ENCODE results near the gene HSD17B4. TPM values are rescaled to one million over a fixed set of nuclear protein-coding genes. Genes with fewer than 3 reads are reported as not detected.
"Not testable (repeated sequence)": the region's sequence is repeated elsewhere in the genome, so short reads cannot be mapped to it uniquely, and the experiment has no call there.

Gene HSD17B4
- total RNA-seq, 1 experiment from 2014 or later: 142 TPM

DNA sequence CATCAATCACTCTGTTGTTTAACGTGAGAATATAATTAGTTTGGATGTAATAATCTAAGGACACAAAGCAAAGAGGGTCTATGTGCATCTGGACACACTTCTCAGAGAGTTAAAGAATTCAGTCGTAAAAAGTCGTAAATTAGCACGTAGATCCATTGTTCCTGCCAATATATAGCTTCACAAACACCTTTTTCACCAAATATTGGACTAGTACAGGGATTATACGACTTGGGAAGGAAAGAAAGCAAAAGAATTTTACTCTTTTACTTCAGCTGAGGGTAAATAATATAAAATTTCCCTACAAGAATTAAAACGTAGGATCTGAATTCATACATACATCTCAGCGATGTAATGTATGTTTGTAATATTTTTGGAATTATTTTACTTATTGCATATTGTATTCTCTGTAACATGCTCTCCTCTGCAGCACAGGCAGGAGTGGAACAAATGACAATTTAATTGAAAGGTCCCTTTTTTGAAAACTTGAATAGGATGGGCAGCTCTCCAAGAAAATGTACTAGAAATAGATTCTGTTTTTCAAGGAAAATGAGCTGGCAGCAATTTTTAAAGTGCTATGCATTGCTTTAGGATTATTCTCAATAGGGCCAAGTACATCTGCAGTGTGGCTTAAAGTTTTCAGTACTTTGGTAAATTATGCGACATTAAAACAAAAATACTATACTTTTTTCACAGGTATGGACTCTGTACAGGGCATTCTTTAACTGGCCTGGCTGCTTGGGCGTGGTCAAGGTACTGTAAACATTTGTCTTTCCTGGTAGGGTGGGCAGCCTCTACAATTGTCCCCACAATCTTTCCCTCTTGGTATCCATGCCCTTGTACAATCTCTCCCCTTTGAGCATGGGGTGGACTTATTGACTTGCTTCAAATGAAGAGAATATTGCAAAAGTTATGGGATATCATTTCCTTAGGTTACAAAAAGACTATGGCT lies 39.7 kb upstream of the HSD17B4 start:
- Histone ChIP-seq H3K36me3 (ENCODE audit: control insufficient read depth in 1 of 2, insufficient read depth in 2 of 2, low read length in 2 of 2) (no peaks in the 10 kb centered on the region), H3K4me3 (replicated peaks in 1 of 2; ENCODE audit: low read depth in 1 of 2, low read length in 2 of 2) (peak overlapping the region in 1 of 2 experiments; percentile 52; a peak in 3 of 4 replicates), H3K4me1 (ENCODE audit: control insufficient read depth in 1 of 2, insufficient read depth in 2 of 2, low read length in 2 of 2) (peaks cover 0 to 10% of the 10 kb centered on the region in 2 experiments; a peak in 2 of 4 replicates), H3K9me2 (ENCODE audit: insufficient read depth) (no peaks in the 10 kb centered on the region), H3K27ac (ENCODE audit: low read depth, low read length) (no peak overlapping the region), H3K4me2 (ENCODE audit: low read length) (peak overlapping the region; percentile 79), H3K9ac (ENCODE audit: low read length) (no peak overlapping the region), H3K9me3 (ENCODE audit: control insufficient read depth in 1 of 2, insufficient read depth in 1 of 2, low read depth in 1 of 2, low read length in 2 of 2) (no peaks in the 10 kb centered on the region), H4K20me1 (ENCODE audit: insufficient read depth) (no peaks in the 10 kb centered on the region), H2AFZ (ENCODE audit: low read depth, low read length, poor library complexity, severe bottlenecking) (peak overlapping the region; percentile 81), H3K79me2 (ENCODE audit: insufficient read depth, low read length) (no peaks in the 10 kb centered on the region), H3K27me3 (ENCODE audit: insufficient read depth, low read length) (no peaks in the 10 kb centered on the region)
- DNase-seq (ENCODE audit: low read depth, low spot score): no peak
- TF ChIP-seq POLR2AphosphoS5 (IDR thresholded peaks at IDR 0.05; ENCODE audit: low read depth, low read length) (no peak), EGR1 (IDR thresholded peaks at IDR 0.05; ENCODE audit: low read depth) (no peak)
- intact Hi-C loops (cut with micrococcal nuclease): loop anchor here (1.0 to 10.0 kb wide), 4 partner anchors 95 to 424 kb away; partner anchors contain the start of gene DTWD2
- no peak; the same call in 1 of the 2 replicates for ATAC-seq
- no TSS peak for BruUV-seq (replicated peaks)
- RAD21 ChIA-PET (ENCODE audit: low non-redundant PET in 1 of 2, low total read pairs in 2 of 2, uncharacterized antibody in 2 of 2, unreplicated experiment in 2 of 2): interaction anchor here (0.7 to 1.7 kb wide), 4 partner anchors 45 to 425 kb away, joined by 3 to 5 read pairs (median 4); partner anchors contain the start of gene DTWD2 (in 2 of the 2)
- POLR2A ChIA-PET: interaction anchor here (1.3 kb wide), 1 partner anchor 424 kb away, joined by 5 read pairs; the partner anchor contains the start of gene DTWD2
- CTCF ChIA-PET: interaction anchor here (1.1 to 3.9 kb wide), 9 partner anchors 28 to 456 kb away, joined by 3 to 47 read pairs (median 5); partner anchors contain the start of genes DMXL1, DTWD2 and HSD17B4

DNA sequence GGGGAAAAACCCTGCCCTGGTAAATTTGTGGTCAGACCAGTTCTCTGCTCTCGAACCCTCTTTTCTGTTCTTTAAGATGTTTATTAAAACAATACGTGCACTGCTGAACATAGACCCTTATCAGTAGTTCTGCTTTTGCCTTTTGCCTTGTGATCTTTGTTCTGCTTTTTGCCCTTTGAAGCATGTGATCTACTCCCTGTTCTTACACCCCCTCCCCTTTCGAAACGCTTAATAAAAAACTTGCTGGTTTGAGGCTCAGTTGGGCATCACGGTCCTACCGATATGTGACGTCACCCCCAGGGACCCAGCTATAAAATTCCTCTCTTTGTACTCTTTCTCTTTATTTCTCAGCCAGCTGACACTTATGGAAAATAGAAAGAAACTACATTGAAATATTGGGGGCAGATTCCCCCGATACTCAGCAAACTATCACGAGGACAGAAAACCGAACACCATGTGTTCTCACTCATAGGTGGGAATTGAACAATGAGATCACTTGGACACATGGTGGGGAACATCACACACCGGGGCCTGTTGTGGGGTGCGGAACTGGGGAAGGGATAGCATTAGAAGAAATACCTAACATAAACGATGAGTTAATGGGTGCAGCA lies 38.1 kb upstream of the HSD17B4 start:
- H3K9ac ChIP-seq (ENCODE audit: low read length); CTCF ChIA-PET; DNase-seq (ENCODE audit: low read depth, low spot score); H3K36me3 ChIP-seq (ENCODE audit: control insufficient read depth in 1 of 2, insufficient read depth in 2 of 2, low read length in 2 of 2); H3K9me2 ChIP-seq (ENCODE audit: insufficient read depth); H3K27ac ChIP-seq (ENCODE audit: low read depth, low read length); H3K4me2 ChIP-seq (ENCODE audit: low read length); H3K27me3 ChIP-seq (ENCODE audit: insufficient read depth, low read length); H3K9me3 ChIP-seq (ENCODE audit: control insufficient read depth in 1 of 2, insufficient read depth in 1 of 2, low read depth in 1 of 2, low read length in 2 of 2); H3K4me1 ChIP-seq (ENCODE audit: control insufficient read depth in 1 of 2, insufficient read depth in 2 of 2, low read length in 2 of 2); RAD21 ChIA-PET (ENCODE audit: low non-redundant PET in 1 of 2, low total read pairs in 2 of 2, uncharacterized antibody in 2 of 2, unreplicated experiment in 2 of 2); H4K20me1 ChIP-seq (ENCODE audit: insufficient read depth); H3K4me3 ChIP-seq (replicated peaks in 1 of 2; ENCODE audit: low read depth in 1 of 2, low read length in 2 of 2); BruUV-seq (replicated peaks); ATAC-seq; POLR2A ChIA-PET; H3K79me2 ChIP-seq (ENCODE audit: insufficient read depth, low read length); H2AFZ ChIP-seq (ENCODE audit: low read depth, low read length, poor library complexity, severe bottlenecking): not testable (repeated sequence)
- intact Hi-C loops (cut with micrococcal nuclease): loop anchor here (5.0 to 10.0 kb wide), 2 partner anchors 97 to 149 kb away; no protein-coding TSS in a partner anchor

All from HCT116 (cell line).